ENCODE data around the gene MYOM1.

- TF ChIP-seq, protein P1, sequence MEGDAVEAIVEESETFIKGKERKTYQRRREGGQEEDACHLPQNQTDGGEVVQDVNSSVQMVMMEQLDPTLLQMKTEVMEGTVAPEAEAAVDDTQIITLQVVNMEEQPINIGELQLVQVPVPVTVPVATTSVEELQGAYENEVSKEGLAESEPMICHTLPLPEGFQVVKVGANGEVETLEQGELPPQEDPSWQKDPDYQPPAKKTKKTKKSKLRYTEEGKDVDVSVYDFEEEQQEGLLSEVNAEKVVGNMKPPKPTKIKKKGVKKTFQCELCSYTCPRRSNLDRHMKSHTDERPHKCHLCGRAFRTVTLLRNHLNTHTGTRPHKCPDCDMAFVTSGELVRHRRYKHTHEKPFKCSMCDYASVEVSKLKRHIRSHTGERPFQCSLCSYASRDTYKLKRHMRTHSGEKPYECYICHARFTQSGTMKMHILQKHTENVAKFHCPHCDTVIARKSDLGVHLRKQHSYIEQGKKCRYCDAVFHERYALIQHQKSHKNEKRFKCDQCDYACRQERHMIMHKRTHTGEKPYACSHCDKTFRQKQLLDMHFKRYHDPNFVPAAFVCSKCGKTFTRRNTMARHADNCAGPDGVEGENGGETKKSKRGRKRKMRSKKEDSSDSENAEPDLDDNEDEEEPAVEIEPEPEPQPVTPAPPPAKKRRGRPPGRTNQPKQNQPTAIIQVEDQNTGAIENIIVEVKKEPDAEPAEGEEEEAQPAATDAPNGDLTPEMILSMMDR (IDR thresholded peaks at IDR 0.05): no peak
- no peak for TF ChIP-seq POLR2A (IDR thresholded peaks at IDR 0.05)
These were observed 171.6 kb downstream of the MYOM1 start for GRCh38 chr18:3048121-3048520.
